Activated CD4-positive, alpha-beta T cell treated with anti-CD3 and anti-CD28 coated beads for 24 hours (primary cell): Measurements from ENCODE around the gene GRAMD4.

Experiments
- DNase-seq, 2 donors: peaks; one replicate each; pipeline ENCODE4 v3.0.0-alpha.2; 2020; ENCODE audit warnings: low read depth in 2 of 2

Gene GRAMD4

DNA sequence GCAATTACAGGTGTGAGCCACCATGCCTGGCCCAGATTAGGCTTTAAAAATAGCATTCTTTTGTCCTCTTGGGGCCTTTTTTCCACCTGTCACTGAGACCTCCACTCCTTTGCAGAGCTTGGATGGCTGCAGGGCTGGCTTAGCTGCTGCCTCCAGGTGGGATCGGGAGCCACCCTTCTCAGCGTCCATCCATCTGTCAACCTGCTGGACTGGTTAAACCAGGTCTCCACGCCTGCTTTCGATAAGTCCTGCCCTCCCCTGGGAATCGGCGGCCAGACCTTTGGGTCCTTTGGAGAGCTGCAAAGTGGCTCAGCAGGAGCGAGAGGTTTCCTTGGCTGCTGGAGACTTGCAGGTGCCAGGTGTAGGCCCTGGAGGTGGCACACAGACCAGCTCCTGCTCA, 23.4 kb upstream of the GRAMD4 start:
- no peak for DNase-seq

GRCh38 chr22:46598224-46598623, 22.0 kb upstream of the GRAMD4 start:
- DNase-seq: no peak

DNA sequence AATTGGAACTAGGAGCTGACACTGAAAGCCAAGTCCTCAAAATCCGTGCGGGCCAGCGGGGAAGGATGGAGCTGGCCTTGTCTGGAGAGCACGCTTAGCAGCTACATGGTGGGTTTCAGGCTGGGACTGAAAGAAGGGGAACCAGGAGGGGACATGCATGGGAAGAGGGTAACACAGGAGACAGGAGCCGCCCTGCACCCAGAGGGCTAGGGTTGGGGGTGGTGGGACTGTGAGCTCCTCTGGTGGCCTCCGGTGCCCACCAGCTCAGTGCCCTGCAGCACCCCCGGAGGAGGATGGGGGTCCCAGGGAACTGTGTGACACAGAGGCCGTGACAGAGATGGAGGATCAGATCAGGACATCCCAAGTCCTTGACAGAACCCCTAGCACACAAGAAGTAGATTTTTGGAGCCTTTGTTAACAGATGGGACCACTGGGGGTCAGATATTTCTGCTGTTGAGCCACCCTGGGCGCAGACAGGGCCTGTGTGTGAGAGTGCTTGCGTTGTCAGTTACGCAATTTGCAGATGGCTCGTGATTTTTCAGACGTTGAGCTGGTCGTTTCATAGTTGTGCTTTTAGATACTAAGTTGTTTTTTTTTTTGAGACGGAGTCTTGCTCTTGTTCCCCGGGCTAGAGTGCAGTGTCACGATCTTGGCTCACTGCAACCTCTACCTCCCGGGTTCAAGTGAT, 21.3 kb upstream of the GRAMD4 start:
- no peak for DNase-seq

GRCh38 chr22:46600273-46600796, 19.9 kb upstream of the GRAMD4 start:
- DNase-seq: no peak

GRCh38 chr22:46602025-46602424, 18.2 kb upstream of the GRAMD4 start:
- no peak for DNase-seq

DNA sequence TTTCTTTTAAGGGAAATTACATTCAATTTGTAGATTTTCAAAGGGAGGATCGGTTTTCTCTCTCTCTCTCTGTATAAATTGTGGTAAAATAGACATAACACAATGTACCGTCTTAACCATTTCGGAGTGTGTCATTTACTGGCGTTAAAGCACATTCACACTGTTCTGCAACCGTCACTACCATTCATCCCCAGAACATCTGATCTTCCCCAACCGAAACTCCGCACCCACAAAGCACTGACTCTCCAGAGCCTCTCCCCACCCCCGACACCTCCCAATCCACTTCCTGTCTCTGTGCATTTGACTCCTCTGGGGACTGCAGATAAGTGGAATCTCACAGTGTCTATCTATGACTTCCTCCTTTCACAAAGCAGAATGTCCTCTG, 15.9 kb upstream of the GRAMD4 start:
- peak; percentile 44 to 56 for DNase-seq

- DNase-seq: no peak
Measured at GRCh38 chr22:46605117-46605516, 15.1 kb upstream of the GRAMD4 start.

- no peak for DNase-seq
Measured at GRCh38 chr22:46606886-46607285, 13.3 kb upstream of the GRAMD4 start.

- DNase-seq: no peak
Measured at GRCh38 chr22:46607483-46608114, 12.6 kb upstream of the GRAMD4 start.

DNA sequence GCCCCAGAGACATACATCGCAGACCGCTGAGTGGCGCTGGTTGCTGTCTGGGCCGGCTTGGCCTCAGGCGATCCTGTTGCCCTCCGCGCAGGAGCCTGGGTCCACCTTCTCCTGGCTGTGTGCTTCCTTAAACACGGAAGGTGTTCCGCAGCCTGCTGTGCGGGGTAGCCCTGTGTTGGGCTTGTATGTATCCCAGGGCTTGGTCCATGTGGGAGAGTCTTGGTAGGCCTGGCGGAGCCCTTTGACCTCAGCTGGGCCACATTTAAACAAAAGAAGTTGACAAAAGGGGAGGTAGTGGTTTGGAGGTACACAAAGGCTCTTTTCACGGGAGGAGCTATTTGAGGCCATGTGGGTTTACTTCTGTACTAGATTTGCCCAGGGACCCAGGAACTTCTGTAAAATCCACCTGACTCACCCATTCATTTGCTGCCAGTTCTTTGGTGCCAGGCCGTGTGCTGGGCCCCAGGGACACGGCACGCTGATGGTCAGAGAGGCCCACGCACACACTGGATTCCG, 11.0 kb upstream of the GRAMD4 start:
- DNase-seq: no peak

DNA sequence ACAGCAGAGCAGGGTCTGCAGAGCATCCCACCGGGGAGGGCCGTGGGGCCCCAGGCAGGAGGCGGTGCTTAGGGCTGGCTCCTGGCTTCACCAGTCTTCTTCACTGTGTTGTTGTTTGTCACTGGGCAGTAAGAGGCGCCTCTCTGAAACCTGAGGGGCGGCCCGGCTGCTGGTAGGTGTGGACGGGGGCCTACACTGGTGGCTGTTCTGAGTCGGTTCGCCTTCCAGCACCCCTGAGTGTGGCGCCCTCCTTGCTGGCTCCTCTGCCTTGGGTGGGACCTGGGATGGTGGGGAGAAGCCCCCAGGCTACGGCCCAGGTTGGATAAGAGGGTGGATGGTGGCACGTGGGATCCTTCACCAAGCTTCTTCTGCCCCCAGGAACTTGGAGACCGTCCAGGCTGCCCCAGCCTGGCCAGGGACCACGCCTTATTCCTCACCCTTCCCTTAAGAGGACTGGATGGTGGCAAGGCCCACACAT, 10.4 kb upstream of the GRAMD4 start:
- DNase-seq: no peak

DNA sequence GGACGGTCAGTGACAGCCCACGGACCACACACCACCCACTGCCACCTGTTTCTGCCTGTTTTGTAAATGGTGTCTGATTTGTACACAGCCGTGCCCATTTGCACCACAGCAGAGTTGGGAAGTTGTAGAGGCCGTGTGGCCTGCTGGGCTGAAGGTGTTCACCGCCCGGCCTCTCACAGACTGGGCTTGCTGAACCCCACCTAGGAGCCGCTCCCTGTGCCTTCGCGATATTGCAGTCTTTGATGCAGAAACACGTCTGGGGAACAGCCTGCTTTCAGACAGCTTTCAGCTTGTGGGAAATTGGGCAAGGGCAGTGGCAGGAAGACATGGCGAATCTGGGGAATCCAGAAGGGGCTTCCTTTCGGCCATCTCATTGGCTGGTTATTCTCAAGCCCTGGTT, 9.8 kb upstream of the GRAMD4 start:
- no peak for DNase-seq

- DNase-seq: no peak
Measured at GRCh38 chr22:46611189-46611588, 9.0 kb upstream of the GRAMD4 start.

- DNase-seq: no peak
Measured at GRCh38 chr22:46612341-46612903, 7.8 kb upstream of the GRAMD4 start.

GRCh38 chr22:46612904-46613605, 7.1 kb upstream of the GRAMD4 start:
- peak in 1 of 2 donors; percentile 27 for DNase-seq

GRCh38 chr22:46613606-46614021, 6.6 kb upstream of the GRAMD4 start:
- no peak for DNase-seq

GRCh38 chr22:46614025-46614931, 5.9 kb upstream of the GRAMD4 start:
- peak; percentile 29 to 33 for DNase-seq

- no peak for DNase-seq
Measured at GRCh38 chr22:46617207-46617985, 2.8 kb upstream of the GRAMD4 start.

- DNase-seq: no peak
Measured at GRCh38 chr22:46617986-46618647, 2.1 kb upstream of the GRAMD4 start.

DNA sequence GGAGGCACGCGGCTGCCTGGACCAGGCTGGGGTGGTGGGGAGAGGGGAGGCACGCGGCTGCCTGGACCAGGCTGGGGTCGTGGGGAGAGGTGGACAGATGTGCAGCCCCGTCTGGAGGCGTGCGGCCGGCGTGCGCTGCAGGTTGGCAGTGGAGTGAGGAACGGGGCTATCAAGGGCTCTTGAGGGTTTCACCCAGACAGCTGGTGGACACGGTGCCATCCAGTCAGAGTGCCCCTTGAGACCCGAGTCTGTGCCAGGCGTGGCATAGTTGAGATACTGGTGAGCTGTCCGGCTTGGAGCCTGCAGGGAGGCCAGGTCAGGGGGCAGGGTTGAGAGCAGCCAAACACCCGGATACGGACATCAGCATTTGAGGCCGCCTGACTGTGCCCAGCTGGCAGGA, 1.5 kb upstream of the GRAMD4 start:
- no peak for DNase-seq
